Skeletal muscle cell (primary cell): ENCODE results near the gene SORL1.
"Not testable (repeated sequence)": the region's sequence is repeated elsewhere in the genome, so short reads cannot be mapped to it uniquely, and the experiment has no call there.

Experiments used
- DNase-seq: peaks from one replicate; pipeline ENCODE4 v3.0.0-alpha.2; 2010; ENCODE audit warnings: low read depth
- H3K4me3 ChIP-seq: 2 replicates; pipeline ENCODE4 v1.5.1; 2011; ENCODE audit warnings: low read depth, mild to moderate bottlenecking, control low read depth, low read length, moderate library complexity

The SORL1 gene

DNA sequence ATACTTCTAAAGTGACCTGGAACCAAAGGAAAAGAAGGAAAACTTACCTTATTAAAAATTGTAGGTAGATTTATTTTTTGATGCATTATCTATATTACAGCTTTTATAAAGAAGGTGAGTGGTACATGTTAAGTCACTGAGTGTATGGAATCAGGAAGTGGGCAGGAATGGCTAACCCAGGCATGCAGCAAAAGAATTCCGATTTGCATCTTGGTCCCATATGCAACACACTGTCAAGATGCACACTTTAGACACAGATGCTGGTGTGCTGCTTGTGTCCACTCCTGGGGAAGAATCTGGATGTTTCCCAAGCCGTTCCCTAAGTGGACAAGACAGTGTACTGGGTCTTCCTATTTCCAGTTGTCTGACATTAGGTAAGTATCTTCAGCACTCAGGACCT, 100.5 kb downstream of the SORL1 start:
- H3K4me3 ChIP-seq = no peak overlapping the region
- DNase-seq = no peak

DNA sequence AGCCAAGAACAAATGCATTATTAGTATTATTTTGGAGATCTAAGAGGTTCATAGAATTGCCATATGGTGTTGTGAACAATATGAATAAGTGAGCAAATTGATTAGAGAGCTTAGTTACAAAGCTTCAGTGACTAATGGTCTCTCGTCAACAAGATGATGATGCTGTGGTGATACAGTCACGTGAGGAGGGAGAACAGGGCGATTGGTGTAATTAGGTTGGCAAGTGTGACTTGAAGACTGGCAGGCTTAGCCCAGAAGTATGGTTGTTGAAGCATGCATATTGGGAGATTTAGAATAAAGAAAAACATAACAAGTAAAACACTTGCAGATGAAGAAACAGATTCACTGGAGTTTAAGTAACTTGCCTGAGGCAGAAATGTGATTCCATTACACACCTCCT, 101.3 kb downstream of the SORL1 start:
- no peak for DNase-seq
- H3K4me3 ChIP-seq = no peak overlapping the region

DNA sequence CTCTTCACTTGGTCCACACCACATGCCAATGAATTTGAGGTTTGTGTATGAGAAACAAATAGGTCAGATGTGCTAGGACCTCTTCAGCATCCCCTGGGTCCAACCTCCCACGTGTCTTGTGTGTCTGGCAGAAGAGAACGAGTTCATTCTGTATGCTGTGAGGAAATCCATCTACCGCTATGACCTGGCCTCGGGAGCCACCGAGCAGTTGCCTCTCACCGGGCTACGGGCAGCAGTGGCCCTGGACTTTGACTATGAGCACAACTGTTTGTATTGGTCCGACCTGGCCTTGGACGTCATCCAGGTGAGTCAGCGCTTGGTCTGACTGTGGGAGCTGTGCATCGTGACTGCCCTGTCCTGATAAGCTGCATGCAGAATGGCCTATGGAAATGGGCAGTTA, 101.7 kb downstream of the SORL1 start:
- H3K4me3 ChIP-seq = no peak overlapping the region
- no peak for DNase-seq

DNA sequence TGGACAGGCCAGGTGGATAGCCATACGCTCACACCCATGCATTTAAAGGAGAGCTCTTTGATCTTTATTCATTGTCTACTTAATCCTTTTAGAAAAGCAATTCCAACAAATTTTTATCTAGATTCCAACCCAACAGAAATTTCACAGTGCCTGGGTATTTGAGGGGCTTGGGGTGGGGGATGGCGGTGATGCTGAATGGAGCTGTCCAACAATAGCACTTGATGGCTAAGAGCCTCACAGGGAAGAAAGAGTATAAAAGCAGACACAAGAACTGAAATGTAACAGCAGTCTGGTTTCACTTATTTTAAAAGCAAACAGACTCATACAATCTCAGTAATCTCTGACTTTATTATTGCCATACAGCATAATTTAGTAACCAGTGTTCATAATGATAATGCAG, 102.4 kb downstream of the SORL1 start:
- no peak for DNase-seq
- H3K4me3 ChIP-seq = no peak overlapping the region

DNA sequence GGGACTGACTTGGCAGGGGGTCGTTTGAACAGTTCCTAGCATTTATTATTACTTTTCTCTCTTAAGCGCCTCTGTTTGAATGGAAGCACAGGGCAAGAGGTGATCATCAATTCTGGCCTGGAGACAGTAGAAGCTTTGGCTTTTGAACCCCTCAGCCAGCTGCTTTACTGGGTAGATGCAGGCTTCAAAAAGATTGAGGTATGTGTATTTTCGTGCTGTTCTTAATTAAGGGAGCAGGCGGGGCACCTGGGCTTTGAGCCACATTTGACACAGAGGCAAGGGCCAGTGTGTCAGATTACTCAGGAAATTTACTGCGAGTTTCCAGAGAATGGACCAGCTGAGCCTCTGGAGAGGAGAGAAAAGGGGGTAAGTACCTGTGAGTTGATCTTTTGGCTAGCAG, 103.0 kb downstream of the SORL1 start:
- no peak for DNase-seq
- H3K4me3 ChIP-seq = no peak overlapping the region

DNA sequence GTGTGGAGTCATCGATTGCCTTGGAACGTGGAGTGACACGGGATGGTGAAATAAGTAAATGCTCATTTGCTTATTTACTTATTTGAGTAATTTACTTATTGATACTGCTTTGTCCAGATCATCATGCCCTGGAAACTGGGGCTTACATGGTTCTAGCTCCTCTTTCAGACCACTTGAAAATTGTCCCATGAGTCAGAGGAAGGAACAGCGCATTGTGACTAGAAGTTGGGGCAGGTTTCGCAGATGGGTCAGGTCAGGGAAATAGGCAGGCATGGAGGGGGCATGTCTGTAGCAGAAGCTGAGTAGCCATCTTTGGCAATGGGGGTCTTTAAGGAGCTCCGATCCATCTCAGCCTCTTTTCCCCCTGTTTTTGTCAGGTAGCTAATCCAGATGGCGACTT, 104.8 kb downstream of the SORL1 start:
- H3K4me3 ChIP-seq = no peak overlapping the region
- no peak for DNase-seq

DNA sequence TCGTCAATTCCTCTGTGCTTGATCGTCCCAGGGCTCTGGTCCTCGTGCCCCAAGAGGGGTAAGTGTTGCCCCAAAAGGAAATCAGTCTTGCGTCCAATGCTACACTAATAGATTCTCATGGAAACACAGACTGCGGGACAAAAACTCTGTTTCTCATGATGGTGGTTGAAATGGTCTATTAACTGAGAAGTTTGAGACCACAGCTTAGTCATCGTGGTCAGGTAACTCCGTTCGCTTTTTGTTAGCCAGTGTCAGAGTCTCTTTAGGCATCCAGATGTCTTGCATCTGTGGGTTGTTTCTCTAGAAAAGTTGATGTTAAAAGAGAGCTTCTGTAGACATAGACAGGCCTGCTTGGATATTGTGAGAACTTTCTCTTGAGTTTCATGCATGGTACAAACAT, 105.2 kb downstream of the SORL1 start:
- DNase-seq = no peak

DNA sequence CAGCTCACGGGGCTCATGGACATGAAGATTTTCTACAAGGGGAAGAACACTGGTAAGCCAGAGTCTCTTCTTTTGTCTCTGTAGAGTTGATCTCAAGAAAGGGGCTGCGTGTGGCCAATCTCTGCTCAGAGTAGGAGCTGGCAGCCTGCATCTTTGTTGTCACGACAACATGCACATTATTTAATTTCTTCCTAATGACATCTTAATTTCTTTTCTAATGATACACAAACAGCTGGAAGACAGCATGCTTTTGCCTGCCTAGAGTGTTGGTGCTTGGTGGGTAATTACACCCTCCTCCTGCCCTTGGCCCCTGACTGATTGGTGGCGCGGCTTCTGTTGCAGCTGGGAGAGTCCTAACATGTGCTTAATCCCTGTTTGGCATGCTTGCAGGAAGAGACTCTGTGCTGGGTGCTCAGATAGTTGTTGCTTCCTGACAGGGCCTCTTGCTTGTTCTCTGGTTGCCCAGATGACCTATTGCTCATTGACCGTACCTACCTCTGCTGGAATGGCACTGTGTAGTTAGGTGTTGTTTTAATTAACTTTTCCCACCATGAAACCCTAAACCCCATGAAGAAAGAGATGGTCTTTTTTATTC, 107.6 kb downstream of the SORL1 start:
- H3K4me3 ChIP-seq = no peak overlapping the region
- no peak for DNase-seq

More for the DNA sequence above, 105.2 kb downstream of the SORL1 start:
- no peak overlapping the region for H3K4me3 ChIP-seq

DNA sequence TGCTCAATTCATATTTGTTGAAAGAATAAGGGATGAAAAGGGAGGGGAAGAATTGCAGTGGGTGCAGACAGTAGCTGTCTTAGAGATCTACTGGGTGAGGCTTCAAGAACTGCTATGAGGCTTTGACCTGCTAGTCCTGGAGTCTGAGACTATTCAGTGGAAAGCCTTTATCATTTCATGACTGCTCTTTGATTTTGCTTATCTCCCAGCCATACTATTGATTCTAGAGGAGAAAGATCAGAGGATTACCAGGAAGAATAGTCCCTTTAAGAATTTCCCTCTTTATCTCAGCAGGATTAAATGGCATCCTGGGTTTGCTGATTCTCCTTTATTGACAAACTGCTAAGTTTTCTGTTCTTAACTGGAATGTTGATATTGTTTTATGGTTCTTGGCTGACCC, 108.1 kb downstream of the SORL1 start:
- DNase-seq = no peak
- H3K4me3 ChIP-seq = no peak overlapping the region

DNA sequence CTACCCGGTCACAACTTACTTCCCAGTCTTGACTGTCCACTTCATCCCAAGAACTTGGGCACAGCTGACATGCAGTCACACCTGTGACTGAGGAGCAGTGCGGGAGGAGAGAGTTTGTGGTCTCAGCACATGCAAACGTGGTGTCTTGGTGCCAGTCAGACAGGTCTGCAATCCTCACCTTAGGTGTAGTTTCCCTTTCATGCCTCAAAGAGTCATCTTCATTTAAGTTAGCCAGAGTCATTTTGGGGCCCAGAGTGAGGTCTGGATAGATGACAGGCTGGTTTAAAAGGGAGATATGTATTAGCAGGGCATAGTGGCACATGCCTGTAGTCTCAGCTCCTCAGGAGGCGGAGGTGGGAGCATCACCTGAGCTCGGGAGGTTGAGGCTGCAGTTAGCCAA, 109.1 kb downstream of the SORL1 start:
- no peak overlapping the region for H3K4me3 ChIP-seq
- DNase-seq = no peak

DNA sequence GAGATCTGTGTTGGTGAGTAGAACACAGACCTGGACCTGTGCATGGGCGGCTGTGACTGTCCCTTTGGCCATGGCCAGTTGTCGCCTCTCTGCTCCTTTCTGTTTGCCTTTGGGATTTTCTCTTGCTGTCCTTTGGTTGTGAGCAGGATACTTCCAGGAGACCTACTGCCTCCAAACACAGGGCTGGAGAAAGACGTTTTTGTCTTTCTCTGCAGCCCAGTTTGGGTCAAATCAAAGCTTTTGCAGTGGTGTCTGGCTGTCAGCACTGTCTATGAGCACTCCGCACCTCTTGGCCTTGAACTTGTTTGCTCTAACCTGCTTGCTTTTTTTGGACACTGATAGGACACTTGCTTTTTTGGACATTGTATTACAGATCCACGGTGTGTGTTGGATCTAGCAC, 109.6 kb downstream of the SORL1 start:
- H3K4me3 ChIP-seq = no peak overlapping the region
- no peak for DNase-seq

DNA sequence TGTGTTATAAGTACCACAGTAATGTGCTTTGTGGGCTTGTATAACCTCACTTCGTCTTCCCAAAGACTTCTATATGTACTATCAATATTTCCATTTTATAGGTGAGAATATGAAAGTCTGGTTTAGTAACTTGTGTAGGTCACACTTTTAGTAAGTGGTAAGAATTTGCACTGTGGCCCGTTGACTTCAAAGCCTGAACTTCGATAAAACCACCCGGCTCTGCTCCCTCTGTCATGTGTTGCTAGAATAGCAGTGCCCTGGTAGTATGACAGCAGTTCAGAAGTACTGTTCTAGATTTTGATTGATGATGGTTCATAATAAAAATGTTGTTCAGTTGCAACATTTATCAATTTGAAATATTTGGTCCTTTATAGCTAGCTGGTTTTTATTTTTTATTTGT, 110.9 kb downstream of the SORL1 start:
- no peak for DNase-seq
- no peak overlapping the region for H3K4me3 ChIP-seq

DNA sequence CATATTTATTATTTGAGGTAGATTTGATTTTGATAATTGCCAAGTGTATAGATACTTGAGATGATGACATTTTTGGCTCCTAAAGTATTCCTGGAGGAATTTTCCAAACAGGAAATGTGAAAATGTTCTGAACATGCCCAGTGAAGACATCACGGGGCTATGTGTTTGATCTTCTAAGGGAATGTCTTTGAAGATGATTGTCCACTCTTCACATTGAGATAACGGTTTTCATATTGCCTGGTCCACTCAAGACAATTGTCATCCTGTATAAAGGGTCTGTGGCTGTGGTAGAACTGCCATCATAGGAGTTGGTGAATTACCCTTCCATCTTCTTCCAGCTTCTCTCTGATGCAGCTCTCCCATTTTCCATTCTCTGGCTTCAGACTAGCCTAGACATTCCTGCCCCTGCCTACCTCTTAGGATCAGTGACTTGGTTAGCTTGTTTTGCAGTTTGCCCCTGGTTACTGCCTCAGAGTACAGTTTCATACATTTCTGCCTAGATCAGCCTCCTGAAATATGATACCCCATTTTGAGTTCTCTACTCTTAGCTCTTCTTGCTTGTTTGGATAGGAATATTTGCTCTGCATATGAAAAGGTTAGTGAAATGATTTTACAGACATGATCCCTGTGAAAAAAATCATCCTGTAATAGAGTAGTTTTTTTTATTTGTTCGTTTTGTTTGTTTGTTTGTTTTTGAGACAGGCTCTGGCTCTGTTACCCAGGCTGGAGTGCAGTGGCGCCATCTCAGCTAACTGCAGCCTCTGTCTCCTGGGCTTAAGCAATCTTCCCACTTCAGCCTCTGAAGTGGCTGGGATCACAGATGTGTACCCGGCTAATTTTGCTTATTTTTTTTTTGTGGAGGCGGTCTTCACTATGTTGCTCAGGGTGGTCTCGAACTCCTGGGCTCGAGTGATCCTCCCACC, 112.0 kb downstream of the SORL1 start:
- DNase-seq = no peak
- H3K4me3 ChIP-seq = no peak overlapping the region

DNA sequence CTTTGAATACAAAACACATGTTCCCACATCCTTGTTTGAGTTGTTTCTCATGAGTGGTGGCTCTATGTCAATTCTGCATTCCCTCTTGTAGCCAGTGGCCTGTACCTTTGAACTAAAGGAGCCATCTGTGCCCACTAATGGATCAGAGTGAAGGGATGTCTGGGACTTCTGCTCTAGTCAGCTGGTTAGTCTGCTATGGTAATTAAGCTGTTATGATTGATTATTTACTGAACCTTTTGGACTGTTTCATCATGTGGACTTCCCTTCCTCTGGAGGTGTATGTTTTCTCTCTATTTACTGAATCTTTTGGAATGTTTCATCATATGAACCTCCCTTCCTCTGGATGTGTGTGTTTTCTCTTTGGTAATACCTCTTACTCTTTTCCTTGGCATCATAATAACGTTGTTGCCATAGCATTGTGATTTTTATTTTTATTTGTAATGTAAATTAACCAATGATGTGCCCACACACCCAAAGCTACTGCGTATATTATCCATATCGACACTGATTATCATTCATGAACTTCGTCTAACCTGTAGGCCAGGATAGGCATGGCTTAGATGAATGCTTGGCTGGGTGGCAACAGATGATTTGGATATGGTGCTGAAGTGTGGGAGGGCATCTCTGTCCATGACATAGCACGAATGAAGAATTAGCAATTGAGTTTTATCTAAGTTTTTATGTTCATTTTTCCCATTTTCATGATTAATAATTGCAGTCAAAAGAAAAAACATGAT, 113.0 kb downstream of the SORL1 start:
- no peak for DNase-seq

DNA sequence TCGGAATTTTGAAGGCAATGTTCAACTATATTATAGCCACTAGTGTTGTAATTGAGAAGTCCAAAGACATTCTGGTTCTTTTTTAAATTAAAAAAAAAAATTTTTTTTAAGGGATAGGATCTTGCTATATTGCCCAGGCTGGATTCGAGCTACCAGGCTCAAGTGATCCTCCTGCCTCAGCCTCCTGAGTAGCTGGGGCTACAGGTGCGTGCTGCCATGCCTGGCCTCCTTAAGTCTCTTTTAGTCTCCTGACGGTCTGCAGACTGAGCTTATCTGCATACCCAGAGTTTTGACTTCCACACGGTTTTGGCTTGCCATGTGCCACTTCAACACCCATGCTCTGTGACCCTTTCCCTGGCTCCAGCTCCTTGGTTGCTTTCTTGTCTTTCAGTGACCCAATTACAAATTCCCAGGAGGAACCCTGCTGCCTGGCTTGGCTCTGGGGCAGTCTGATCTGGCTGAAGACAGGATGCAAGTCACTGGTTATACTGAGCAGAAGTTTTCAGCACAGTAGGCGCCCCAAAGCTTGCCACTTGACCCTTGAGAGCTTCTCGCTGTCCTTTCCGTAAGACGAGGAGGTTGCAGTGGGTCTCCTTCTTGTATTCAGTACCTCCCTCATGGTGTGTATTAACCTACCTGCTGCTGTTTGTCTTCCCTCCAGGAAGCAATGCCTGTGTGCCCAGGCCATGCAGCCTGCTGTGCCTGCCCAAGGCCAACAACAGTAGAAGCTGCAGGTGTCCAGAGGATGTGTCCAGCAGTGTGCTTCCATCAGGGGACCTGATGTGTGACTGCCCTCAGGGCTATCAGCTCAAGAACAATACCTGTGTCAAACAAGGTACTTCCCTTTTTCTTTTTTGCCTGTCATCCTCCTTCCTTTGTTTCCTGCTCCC, 114.4 kb downstream of the SORL1 start:
- DNase-seq = no peak
- no peak overlapping the region for H3K4me3 ChIP-seq

More for the DNA sequence above, 113.0 kb downstream of the SORL1 start:
- no peak overlapping the region for H3K4me3 ChIP-seq

DNA sequence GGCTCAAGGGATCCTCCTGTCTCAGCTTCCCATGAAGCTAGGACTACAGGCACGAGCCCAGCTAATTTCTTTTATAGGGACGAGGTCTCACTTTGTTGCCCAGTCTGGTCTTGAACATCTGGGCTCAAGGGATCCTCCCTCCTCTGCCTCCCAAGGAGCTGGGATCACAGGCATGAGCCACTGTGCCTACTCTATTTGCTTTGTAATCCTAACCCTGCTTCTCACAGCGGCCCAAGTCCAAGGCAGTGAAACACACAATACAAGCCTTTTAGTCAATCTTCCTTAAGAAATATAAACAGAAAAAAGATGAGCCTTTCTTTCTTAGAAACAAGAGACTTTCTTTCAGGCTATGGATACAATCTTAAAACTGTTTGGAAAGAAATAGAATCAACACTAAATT, 115.9 kb downstream of the SORL1 start:
- DNase-seq = no peak
- H3K4me3 ChIP-seq = no peak overlapping the region

DNA sequence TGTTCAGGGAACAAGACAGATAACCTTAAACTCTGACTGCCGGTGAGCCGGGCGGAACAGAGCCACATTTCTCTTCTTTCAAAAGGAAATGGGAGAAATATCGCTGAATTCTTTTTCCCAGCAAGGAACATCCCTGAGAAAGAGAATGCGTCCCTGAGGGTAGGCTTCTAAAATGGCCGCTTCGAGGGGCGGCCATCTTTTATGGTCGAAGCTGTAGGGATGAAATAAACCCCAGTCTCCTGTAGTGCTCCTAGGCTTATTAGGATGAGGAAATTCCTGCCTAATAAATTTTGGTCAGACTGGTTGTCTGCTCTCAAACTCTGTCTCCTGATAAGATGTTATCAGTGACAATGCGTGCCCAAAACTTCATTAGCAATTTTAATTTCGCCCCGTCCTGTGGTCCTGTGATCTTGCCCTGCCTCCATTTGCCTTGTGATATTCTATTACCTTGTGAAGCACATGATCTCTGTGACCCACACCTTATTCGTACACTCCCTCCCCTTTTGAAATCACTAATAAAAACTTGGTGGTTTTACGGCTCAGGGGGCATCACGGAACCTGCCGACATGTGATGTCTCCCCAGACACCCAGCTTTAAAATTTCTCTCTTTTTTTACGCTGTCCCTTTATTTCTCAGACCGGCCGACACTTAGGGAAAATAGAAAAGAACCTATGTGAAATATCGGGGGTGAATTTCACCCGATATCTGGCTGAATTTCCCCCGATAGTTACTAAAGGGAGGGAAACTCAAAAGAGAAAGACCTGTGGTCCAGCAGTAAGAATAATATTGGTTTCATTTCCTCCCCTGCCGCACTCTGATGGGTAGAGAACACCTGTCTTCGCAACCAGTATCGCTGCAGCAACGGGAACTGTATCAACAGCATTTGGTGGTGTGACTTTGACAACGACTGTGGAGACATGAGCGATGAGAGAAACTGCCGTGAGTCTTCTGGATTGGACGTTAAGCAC, 117.5 kb downstream of the SORL1 start:
- not testable (repeated sequence) for DNase-seq

DNA sequence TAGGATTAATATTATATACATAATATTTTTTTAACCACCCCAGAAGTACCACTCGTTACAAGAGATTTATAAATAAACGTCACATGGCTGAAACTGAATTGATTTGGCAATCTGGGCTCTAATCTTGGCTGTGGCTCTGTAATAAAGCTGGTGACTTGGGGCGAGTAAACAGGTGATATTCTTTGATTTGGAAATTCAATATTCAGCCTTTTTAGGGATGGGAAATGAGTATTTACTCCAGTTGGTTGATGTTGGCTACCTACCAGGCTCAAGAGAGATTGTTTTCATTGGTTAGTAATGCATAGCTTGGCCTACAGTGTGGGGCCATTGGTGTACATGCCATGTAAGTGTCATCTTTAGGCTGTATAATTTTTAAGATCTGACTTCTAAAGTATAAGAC, 118.3 kb downstream of the SORL1 start:
- no peak overlapping the region for H3K4me3 ChIP-seq
- no peak for DNase-seq

More for the DNA sequence above, 117.5 kb downstream of the SORL1 start:
- not testable (repeated sequence) for H3K4me3 ChIP-seq
